ENCODE results near the gene ZSWIM1. TPM values are rescaled to one million over a fixed set of nuclear protein-coding genes. Genes with fewer than 3 reads are reported as not detected.

Gene ZSWIM1
- total and polyA plus RNA-seq, 7 donors: 3.6 to 9.4 (median 6.5) TPM

DNA sequence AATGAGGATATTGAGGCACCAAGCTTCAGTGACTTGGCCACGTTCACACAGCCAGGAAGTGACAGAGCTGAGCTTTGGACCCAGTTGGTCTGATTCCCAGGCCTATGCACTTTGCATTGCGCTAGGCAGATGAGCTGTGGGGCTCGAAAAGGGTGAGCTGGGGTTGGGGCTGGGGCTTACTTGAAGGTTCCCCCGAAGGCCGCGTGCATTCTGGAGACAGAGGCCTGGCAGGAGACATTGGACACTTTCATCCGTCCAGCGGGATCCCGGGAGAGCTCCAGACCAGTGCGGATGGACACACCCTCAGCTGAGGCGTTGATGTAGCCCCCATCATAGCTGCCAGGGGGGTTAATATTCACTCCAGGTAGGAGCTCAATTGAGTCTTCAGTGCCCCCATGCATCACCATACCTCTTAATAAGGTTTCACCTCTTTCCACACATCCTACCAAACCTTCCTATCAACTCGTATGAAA lies 28.3 kb downstream of the ZSWIM1 start:
- DNase-seq: no peak
- Histone ChIP-seq H3K4me1 (peaks cover 0 to 20% (median 19%) of the 10 kb centered on the region in 4 donors), H3K9me3 (no peaks in the 10 kb centered on the region), H3K27me3 (no peaks in the 10 kb centered on the region), H3K27ac (peak overlapping the region in 2 of 4 donors; percentile 46 to 92), H3K4me3 (no peak overlapping the region), H3K36me3 (peaks cover 0 to 19% (median 6%) of the 10 kb centered on the region in 4 donors)
- TF ChIP-seq POLR2AphosphoS5 (IDR thresholded peaks at IDR 0.05) (no peak), CTCF (IDR thresholded peaks at IDR 0.05) (no peak), EP300 (IDR thresholded peaks at IDR 0.05) (no peak), POLR2A (IDR thresholded peaks at IDR 0.05) (no peak)
- whole genome bisulfite sequencing, 2 donors: 75 to 88% methylated on average over 12 of the region's 12 CpGs
- intact Hi-C loops (cut with DNase I): no loop called here

GRCh38 chr20:45909817-45910669 lies 29.0 kb downstream of the ZSWIM1 start:
- H3K36me3 ChIP-seq: peaks cover 0 to 12% (median 3%) of the 10 kb centered on the region in 4 donors
- WGBS, 2 donors: 80 to 82% methylated on average over 22 of the region's 22 CpGs
- no peaks in the 10 kb centered on the region for H3K27me3 ChIP-seq
- peaks cover 0 to 20% (median 19%) of the 10 kb centered on the region in 4 donors for H3K4me1 ChIP-seq
- no peak for TF ChIP-seq POLR2AphosphoS5 (IDR thresholded peaks at IDR 0.05)
- no peak for TF ChIP-seq CTCF (IDR thresholded peaks at IDR 0.05)
- no peak for TF ChIP-seq EP300 (IDR thresholded peaks at IDR 0.05)
- no peak for TF ChIP-seq POLR2A (IDR thresholded peaks at IDR 0.05)
- no peaks in the 10 kb centered on the region for H3K9me3 ChIP-seq
- peak overlapping the region; percentile 40 to 92 (median 66) for H3K27ac ChIP-seq
- peak overlapping the region in 2 of 4 donors; percentile 54 to 58 for H3K4me3 ChIP-seq
- intact Hi-C loops (cut with DNase I): loop anchor here (1.0 kb wide), 1 partner anchor 19 kb away; the partner anchor contains the start of genes CTSA and NEURL2
- no peak for DNase-seq

GRCh38 chr20:45910670-45911485 lies 29.9 kb downstream of the ZSWIM1 start:
- peak overlapping the region; percentile 45 to 58 (median 50) for H3K4me3 ChIP-seq
- TF ChIP-seq CTCF (IDR thresholded peaks at IDR 0.05) (no peak), POLR2A (IDR thresholded peaks at IDR 0.05) (peak; percentile 65 to 67), EP300 (IDR thresholded peaks at IDR 0.05) (no peak), POLR2AphosphoS5 (IDR thresholded peaks at IDR 0.05) (peak; percentile 85 to 96 (median 91))
- no peaks in the 10 kb centered on the region for H3K27me3 ChIP-seq
- H3K36me3 ChIP-seq: peaks cover 0 to 6% (median 2%) of the 10 kb centered on the region in 4 donors
- peak overlapping the region; percentile 82 to 92 (median 84) for H3K27ac ChIP-seq
- H3K4me1 ChIP-seq: peaks cover 0 to 20% (median 19%) of the 10 kb centered on the region in 4 donors
- peak; percentile 100 for DNase-seq
- 3% methylated on average over 43 of the region's 43 CpGs for WGBS, 2 donors
- intact Hi-C loops (cut with DNase I): loop anchor here (1.0 kb wide), 2 partner anchors 20 to 22 kb away; partner anchors contain the start of genes CTSA and NEURL2
- no peaks in the 10 kb centered on the region for H3K9me3 ChIP-seq

GRCh38 chr20:45911486-45912343 lies 30.7 kb downstream of the ZSWIM1 start, which contains the start of gene PLTP:
Gene PLTP, minus strand, starts transcription at chr20:45912155. Its CDS starts 703 bp downstream, at chr20:45911452.
- intact Hi-C loops (cut with DNase I): loop anchor here (1.0 kb wide), 1 partner anchor 22 kb away; no protein-coding TSS in a partner anchor
- no peaks in the 10 kb centered on the region for H3K27me3 ChIP-seq
- 1 to 2% methylated on average over 58 of the region's 58 CpGs for WGBS, 2 donors
- H3K4me1 ChIP-seq: peaks cover 0 to 20% (median 19%) of the 10 kb centered on the region in 4 donors
- DNase-seq: peak; percentile 92
- no peaks in the 10 kb centered on the region for H3K9me3 ChIP-seq
- TF ChIP-seq EP300 (IDR thresholded peaks at IDR 0.05): no peak
- TF ChIP-seq POLR2A (IDR thresholded peaks at IDR 0.05): peak; percentile 45 to 49
- peak; percentile 49 to 81 (median 74) for TF ChIP-seq POLR2AphosphoS5 (IDR thresholded peaks at IDR 0.05)
- H3K36me3 ChIP-seq: peaks cover 0 to 5% (median 2%) of the 10 kb centered on the region in 4 donors
- H3K4me3 ChIP-seq: peak within 1 kb of the TSS; percentile 45 to 58 (median 50)
- H3K27ac ChIP-seq: peak within 1 kb of the TSS; percentile 82 to 92 (median 84)

Measured in sigmoid colon (tissue), 7 donors.